ENCODE data around the gene KLHDC8B.
A peak's percentile ranks its signal among the peaks of the same experiment; 100 is the strongest.

DNA sequence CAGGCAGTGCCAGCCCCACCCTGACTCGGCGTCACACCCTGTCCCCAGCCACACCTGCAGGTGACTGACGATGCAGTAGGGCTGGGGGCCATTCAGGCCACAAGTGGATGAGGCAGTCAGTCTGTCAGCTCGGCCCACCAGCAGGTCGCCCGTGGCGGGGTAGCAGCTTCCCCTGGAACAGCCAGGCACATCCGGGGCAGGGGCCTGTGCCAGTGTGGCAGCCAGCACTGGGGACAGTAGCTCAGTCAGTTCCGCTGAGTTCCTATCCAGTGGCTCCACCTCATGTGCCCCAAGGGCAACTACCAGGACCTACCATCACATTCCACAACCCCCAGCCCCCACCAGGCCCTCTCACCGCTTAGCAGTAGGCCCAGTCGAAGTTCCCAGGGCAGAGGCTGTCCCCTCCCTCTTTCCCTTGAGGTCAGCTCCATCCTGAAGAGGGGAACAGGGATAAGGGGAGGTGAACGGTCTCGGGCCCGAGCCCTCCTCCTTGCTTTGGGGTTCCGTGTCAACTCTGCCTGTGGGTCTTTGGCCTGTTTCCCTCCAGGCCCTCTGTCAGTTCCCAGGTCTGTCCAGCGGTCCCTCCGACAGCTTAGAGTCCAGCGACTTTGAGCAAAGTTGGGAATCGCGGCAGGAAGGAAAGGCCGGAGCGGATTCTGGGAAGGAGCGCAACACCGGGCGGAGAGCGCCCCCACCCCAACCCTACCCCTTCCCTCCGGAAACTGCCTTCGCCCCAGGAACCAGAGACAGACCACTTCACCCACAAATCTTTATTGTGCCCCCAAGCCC is 38.8 kb upstream of the KLHDC8B start, which contains the start of gene LAMB2:
- TF ChIP-seq, protein P1, sequence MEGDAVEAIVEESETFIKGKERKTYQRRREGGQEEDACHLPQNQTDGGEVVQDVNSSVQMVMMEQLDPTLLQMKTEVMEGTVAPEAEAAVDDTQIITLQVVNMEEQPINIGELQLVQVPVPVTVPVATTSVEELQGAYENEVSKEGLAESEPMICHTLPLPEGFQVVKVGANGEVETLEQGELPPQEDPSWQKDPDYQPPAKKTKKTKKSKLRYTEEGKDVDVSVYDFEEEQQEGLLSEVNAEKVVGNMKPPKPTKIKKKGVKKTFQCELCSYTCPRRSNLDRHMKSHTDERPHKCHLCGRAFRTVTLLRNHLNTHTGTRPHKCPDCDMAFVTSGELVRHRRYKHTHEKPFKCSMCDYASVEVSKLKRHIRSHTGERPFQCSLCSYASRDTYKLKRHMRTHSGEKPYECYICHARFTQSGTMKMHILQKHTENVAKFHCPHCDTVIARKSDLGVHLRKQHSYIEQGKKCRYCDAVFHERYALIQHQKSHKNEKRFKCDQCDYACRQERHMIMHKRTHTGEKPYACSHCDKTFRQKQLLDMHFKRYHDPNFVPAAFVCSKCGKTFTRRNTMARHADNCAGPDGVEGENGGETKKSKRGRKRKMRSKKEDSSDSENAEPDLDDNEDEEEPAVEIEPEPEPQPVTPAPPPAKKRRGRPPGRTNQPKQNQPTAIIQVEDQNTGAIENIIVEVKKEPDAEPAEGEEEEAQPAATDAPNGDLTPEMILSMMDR (IDR thresholded peaks at IDR 0.05) = no peak
- TF ChIP-seq POLR2AphosphoS5 (IDR thresholded peaks at IDR 0.05) = peak; percentile 41 to 81 (median 46)
